ENCODE measurements around the gene SFRP5.
A peak's percentile ranks its signal among the peaks of the same experiment; 100 is the strongest.

SFRP5 gene

GRCh38 chr10:97771913-97772823, at the start of gene SFRP5:
SFRP5 (minus strand) TSS chr10:97771999; CDS start chr10:97771833, 166 bp downstream.
- DNase-seq (ENCODE audit: low read depth in 2 of 2), result no peak

- DNase-seq (ENCODE audit: low read depth in 2 of 2), result no peak
Measured at GRCh38 chr10:97820096-97820704, 48.4 kb upstream of the SFRP5 start.

- no peak for DNase-seq (ENCODE audit: low read depth in 2 of 2)
Measured at GRCh38 chr10:97818572-97818971, 46.8 kb upstream of the SFRP5 start.

GRCh38 chr10:97816609-97817008, 44.8 kb upstream of the SFRP5 start:
- DNase-seq (ENCODE audit: low read depth in 2 of 2), result no peak

- DNase-seq (ENCODE audit: low read depth in 2 of 2), result no peak
Measured at GRCh38 chr10:97814996-97815395, 43.2 kb upstream of the SFRP5 start.

GRCh38 chr10:97813311-97813710, 41.5 kb upstream of the SFRP5 start:
- no peak for DNase-seq (ENCODE audit: low read depth in 2 of 2)

GRCh38 chr10:97812696-97813095, 40.9 kb upstream of the SFRP5 start:
- no peak for DNase-seq (ENCODE audit: low read depth in 2 of 2)

GRCh38 chr10:97811958-97812357, 40.2 kb upstream of the SFRP5 start:
- no peak for DNase-seq (ENCODE audit: low read depth in 2 of 2)

GRCh38 chr10:97810446-97810845, 38.6 kb upstream of the SFRP5 start:
- no peak for DNase-seq (ENCODE audit: low read depth in 2 of 2)

- DNase-seq (ENCODE audit: low read depth in 2 of 2), result no peak
Measured at GRCh38 chr10:97805949-97806348, 34.1 kb upstream of the SFRP5 start.

- no peak for DNase-seq (ENCODE audit: low read depth in 2 of 2)
Measured at GRCh38 chr10:97805096-97805884, 33.5 kb upstream of the SFRP5 start.

GRCh38 chr10:97801422-97801821, 29.6 kb upstream of the SFRP5 start:
- DNase-seq (ENCODE audit: low read depth in 2 of 2), result no peak

- DNase-seq (ENCODE audit: low read depth in 2 of 2), result no peak
Measured at GRCh38 chr10:97800474-97800873, 28.7 kb upstream of the SFRP5 start.

GRCh38 chr10:97798958-97799610, 27.3 kb upstream of the SFRP5 start:
- DNase-seq (ENCODE audit: low read depth in 2 of 2), result no peak

GRCh38 chr10:97796651-97797050, 24.9 kb upstream of the SFRP5 start:
- DNase-seq (ENCODE audit: low read depth in 2 of 2), result no peak

- DNase-seq (ENCODE audit: low read depth in 2 of 2), result no peak
Measured at GRCh38 chr10:97795886-97796285, 24.1 kb upstream of the SFRP5 start.

GRCh38 chr10:97791824-97792721, 20.3 kb upstream of the SFRP5 start:
- peak; percentile 38 to 50 for DNase-seq (ENCODE audit: low read depth in 2 of 2)

GRCh38 chr10:97789770-97790397, 18.1 kb upstream of the SFRP5 start:
- DNase-seq (ENCODE audit: low read depth in 2 of 2), result no peak

GRCh38 chr10:97788552-97789442, 17.0 kb upstream of the SFRP5 start:
- no peak for DNase-seq (ENCODE audit: low read depth in 2 of 2)

Measured in stimulated activated CD4-positive, alpha-beta T cell treated with anti-CD3 and anti-CD28 coated beads, Interleukin-1b, Interleukin-23, amount 100 ng/mL, for 1 hour (primary cell).